ENCODE results near the gene ETFA. TPM values are rescaled to one million over a fixed set of nuclear protein-coding genes. Genes with fewer than 3 reads are reported as not detected.

The ETFA gene
- total and polyA plus RNA-seq, 11 donors = 210 to 536 (median 309) TPM

DNA sequence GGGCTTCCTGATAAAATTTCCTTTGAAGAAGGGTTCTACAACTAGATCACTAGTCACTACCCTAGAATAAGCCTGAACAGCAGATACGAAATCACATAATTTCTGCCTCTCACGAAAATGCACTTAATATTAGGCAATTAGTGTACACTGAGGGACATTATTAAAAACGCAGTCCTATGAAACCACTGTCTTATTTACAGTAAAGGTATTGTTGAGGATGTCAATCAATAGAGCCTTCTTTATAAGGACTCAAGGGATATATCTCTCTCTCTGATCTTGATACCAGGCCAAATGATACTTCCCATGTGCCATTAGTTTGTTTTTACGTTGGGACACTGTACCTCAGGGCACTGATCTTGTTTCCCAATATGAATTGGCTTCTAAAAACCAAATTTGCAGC is 59.6 kb downstream of the ETFA start:
- H3K4me3 ChIP-seq = no peak overlapping the region
- peaks cover 0 to 6% (median 0%) of the 10 kb centered on the region in 12 donors for H3K4me1 ChIP-seq
- intact Hi-C loops (cut with DNase I) = no loop called here
- peaks cover 0 to 5% (median 0%) of the 10 kb centered on the region in 9 donors for H3K36me3 ChIP-seq
- peaks cover 0 to 10% (median 0%) of the 10 kb centered on the region in 12 donors for H3K9me3 ChIP-seq
- ATAC-seq = no peak
- H3K27me3 ChIP-seq = no peaks in the 10 kb centered on the region
- TF ChIP-seq, protein P1, sequence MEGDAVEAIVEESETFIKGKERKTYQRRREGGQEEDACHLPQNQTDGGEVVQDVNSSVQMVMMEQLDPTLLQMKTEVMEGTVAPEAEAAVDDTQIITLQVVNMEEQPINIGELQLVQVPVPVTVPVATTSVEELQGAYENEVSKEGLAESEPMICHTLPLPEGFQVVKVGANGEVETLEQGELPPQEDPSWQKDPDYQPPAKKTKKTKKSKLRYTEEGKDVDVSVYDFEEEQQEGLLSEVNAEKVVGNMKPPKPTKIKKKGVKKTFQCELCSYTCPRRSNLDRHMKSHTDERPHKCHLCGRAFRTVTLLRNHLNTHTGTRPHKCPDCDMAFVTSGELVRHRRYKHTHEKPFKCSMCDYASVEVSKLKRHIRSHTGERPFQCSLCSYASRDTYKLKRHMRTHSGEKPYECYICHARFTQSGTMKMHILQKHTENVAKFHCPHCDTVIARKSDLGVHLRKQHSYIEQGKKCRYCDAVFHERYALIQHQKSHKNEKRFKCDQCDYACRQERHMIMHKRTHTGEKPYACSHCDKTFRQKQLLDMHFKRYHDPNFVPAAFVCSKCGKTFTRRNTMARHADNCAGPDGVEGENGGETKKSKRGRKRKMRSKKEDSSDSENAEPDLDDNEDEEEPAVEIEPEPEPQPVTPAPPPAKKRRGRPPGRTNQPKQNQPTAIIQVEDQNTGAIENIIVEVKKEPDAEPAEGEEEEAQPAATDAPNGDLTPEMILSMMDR (IDR thresholded peaks at IDR 0.05) = no peak
- TF ChIP-seq POLR2A (IDR thresholded peaks at IDR 0.05) = no peak
- H3K27ac ChIP-seq = no peak overlapping the region
- 90 to 91% (median 91%) methylated on average over 4 of the region's 4 CpGs for WGBS, 4 donors
- no peak for DNase-seq

DNA sequence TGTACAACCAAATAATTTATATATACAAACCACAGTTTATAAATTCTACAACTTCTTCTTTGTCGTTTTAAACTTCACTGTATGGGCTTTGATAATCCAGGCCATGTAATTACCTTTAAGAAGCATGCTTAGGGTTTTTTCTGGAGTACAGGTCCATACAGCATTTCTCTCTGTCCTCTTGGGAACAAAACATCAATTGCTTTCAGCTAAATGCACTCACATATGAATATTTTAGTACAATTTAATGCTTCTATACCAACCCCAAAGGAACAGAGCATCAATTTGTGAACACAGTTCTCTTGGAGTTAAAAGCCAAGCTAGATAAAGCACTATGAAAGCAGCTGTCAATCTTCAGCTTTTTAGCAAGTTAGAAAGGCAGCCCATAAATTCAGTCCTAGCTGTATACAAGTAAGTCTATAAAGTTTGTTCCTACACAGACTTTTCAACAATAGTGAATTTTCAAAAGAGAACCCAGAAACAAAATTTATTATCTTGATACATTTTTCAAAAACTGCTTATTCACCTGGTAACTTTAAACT is 66.1 kb downstream of the ETFA start:
- WGBS, 4 donors = 85 to 93% (median 88%) methylated on average over 1 of the region's 1 CpG
- Histone ChIP-seq H3K27me3 (no peaks in the 10 kb centered on the region), H3K27ac (no peak overlapping the region), H3K4me3 (no peak overlapping the region), H3K36me3 (peaks cover 0 to 17% (median 6%) of the 10 kb centered on the region in 9 donors), H3K4me1 (no peaks in the 10 kb centered on the region), H3K9me3 (no peaks in the 10 kb centered on the region)
- intact Hi-C loops (cut with DNase I) = no loop called here
- ATAC-seq (no peak), DNase-seq (no peak)
- TF ChIP-seq, protein P1 (IDR thresholded peaks at IDR 0.05) = no peak
- no peak for TF ChIP-seq POLR2A (IDR thresholded peaks at IDR 0.05)

DNA sequence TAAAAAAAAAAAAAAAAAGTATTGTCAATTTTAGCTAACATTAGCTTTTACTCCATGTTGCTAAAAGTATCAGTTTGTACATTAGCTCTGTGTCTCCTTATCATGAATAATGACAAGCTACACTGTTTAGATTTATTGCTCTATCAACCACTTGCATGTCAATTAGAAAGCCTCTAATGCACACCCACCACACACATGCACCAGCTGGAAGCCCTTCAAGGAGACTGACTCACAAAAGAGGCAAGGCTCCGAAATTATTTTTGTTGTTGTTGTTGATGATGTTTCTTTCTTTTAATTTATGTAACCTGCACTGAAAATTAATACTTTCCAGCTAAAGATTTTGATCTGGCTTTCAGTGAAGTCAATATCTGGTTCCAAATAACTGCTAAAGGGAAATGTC is 71.5 kb downstream of the ETFA start:
- Histone ChIP-seq H3K27ac (no peak overlapping the region), H3K4me3 (no peak overlapping the region), H3K9me3 (no peaks in the 10 kb centered on the region), H3K36me3 (peaks cover 0 to 21% (median 6%) of the 10 kb centered on the region in 9 donors), H3K4me1 (peaks cover 0 to 10% (median 0%) of the 10 kb centered on the region in 12 donors), H3K27me3 (no peaks in the 10 kb centered on the region)
- ATAC-seq (no peak), DNase-seq (no peak)
- intact Hi-C loops (cut with DNase I) = loop anchor here in 9 of 10 donors (5.0 to 10.0 kb wide), 7 partner anchors 38 to 628 kb away; partner anchors contain the start of gene ISL2 (in 1 of the 9)
- TF ChIP-seq POLR2A (IDR thresholded peaks at IDR 0.05) = no peak
- TF ChIP-seq, protein P1 (IDR thresholded peaks at IDR 0.05) = no peak
- 71 to 76% (median 72%) methylated on average over 1 of the region's 1 CpG for WGBS, 4 donors

DNA sequence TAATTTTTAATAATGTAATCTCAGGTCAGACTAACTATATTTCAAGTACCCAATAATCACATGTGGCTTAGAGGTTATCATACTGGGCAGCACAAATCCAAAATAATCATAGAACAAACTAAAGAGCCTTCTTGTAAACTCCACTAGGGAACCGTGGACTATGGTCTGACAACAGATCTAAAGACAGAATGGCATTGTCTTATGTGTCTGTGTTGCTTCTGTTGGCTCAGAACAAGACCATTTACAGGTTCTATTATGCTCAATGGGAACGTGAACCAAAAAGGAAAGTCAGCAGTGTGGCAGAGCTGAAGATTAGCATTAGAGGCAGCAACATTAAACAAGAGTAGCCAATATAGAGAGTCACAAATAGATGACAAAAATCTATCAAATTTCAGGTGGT is 74.9 kb downstream of the ETFA start:
- intact Hi-C loops (cut with DNase I) = loop anchor here in 9 of 10 donors (5.0 to 10.0 kb wide), 7 partner anchors 41 to 631 kb away; partner anchors contain the start of gene ISL2 (in 1 of the 9)
- ATAC-seq (no peak), DNase-seq (no peak)
- Histone ChIP-seq H3K9me3 (no peaks in the 10 kb centered on the region), H3K4me3 (no peak overlapping the region), H3K27ac (no peak overlapping the region), H3K36me3 (peaks cover 0 to 11% (median 2%) of the 10 kb centered on the region in 9 donors), H3K27me3 (no peaks in the 10 kb centered on the region), H3K4me1 (peaks cover 0 to 10% (median 0%) of the 10 kb centered on the region in 12 donors)
- 44 to 53% (median 51%) methylated on average over 2 of the region's 2 CpGs for WGBS, 4 donors
- TF ChIP-seq, protein P1 (IDR thresholded peaks at IDR 0.05) = no peak
- no peak for TF ChIP-seq POLR2A (IDR thresholded peaks at IDR 0.05)
